ENCODE results near the gene ANK2. TPM values are rescaled to one million over a fixed set of nuclear protein-coding genes. Genes with fewer than 3 reads are reported as not detected.

Gene ANK2
- total RNA-seq, 2 donors from 2014 or later = 0.87 to 1.1 TPM

- Mint-ChIP-seq H3K27ac (no peak overlapping the region), H3K4me3 (no peak overlapping the region), H3K27me3 (peaks cover 24% of the 10 kb centered on the region), H3K9me3 (no peaks in the 10 kb centered on the region), H3K4me1 (peaks cover 7% of the 10 kb centered on the region), H3K36me3 (ENCODE audit: low read depth) (no peaks in the 10 kb centered on the region)
- no peak for ATAC-seq (replicated peaks)
These were observed 333.3 kb downstream of the ANK2 start for GRCh38 chr4:113382704-113383103.

- Mint-ChIP-seq H3K36me3 (ENCODE audit: low read depth) (no peaks in the 10 kb centered on the region), H3K4me1 (peaks cover 7% of the 10 kb centered on the region), H3K27me3 (peaks cover 27% of the 10 kb centered on the region), H3K9me3 (no peaks in the 10 kb centered on the region), H3K4me3 (no peak overlapping the region), H3K27ac (no peak overlapping the region)
- ATAC-seq (replicated peaks) = no peak
These were observed 333.8 kb downstream of the ANK2 start for GRCh38 chr4:113383111-113383785.

GRCh38 chr4:113384600-113384999 lies 335.1 kb downstream of the ANK2 start:
- peak overlapping the region; percentile 32 for H3K4me3 Mint-ChIP-seq
- H3K36me3 Mint-ChIP-seq (ENCODE audit: low read depth) = no peaks in the 10 kb centered on the region
- H3K9me3 Mint-ChIP-seq = no peaks in the 10 kb centered on the region
- ATAC-seq (replicated peaks) = peak; percentile 95
- peaks cover 29% of the 10 kb centered on the region for H3K27me3 Mint-ChIP-seq
- H3K4me1 Mint-ChIP-seq = peaks cover 7% of the 10 kb centered on the region
- H3K27ac Mint-ChIP-seq = peak overlapping the region; percentile 20

DNA sequence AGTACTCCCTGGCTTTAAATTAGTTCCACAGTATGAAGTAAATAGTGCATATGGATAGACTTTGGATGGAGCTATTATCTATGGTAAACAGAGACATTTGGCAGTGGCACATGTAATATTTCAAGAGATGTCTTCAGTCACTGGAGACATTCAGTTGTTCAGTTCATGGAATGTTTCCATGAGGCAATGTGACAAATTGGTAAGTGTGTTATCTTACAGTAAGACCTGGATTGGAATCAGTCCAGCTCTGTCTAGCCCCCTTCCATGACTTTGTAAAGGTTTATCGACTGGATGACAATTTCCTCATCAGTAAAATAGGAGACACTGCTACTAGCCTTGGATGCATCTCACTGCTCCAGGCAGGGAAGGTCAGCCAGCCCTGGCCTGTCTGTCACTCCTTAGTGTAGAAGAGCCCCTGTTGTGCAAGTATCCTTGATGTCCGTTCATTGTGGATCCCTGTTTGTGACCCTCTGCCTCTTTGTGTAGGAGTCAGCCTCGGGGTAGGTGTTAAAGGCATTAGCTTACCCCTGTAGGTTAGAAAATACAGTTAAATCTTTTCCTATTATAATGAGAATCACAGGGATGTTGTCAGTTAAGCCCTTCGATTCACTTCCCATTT lies 335.9 kb downstream of the ANK2 start:
- H3K9me3 Mint-ChIP-seq = no peaks in the 10 kb centered on the region
- H3K27me3 Mint-ChIP-seq = peaks cover 31% of the 10 kb centered on the region
- peaks cover 7% of the 10 kb centered on the region for H3K4me1 Mint-ChIP-seq
- no peak for ATAC-seq (replicated peaks)
- H3K36me3 Mint-ChIP-seq (ENCODE audit: low read depth) = no peaks in the 10 kb centered on the region
- H3K27ac Mint-ChIP-seq = no peak overlapping the region
- H3K4me3 Mint-ChIP-seq = peak overlapping the region; percentile 32

GRCh38 chr4:113389160-113389559 lies 339.7 kb downstream of the ANK2 start:
- H3K27me3 Mint-ChIP-seq = peaks cover 27% of the 10 kb centered on the region
- no peak for ATAC-seq (replicated peaks)
- H3K4me3 Mint-ChIP-seq = no peak overlapping the region
- peaks cover 7% of the 10 kb centered on the region for H3K4me1 Mint-ChIP-seq
- H3K27ac Mint-ChIP-seq = no peak overlapping the region
- no peaks in the 10 kb centered on the region for H3K9me3 Mint-ChIP-seq
- no peaks in the 10 kb centered on the region for H3K36me3 Mint-ChIP-seq (ENCODE audit: low read depth)

DNA sequence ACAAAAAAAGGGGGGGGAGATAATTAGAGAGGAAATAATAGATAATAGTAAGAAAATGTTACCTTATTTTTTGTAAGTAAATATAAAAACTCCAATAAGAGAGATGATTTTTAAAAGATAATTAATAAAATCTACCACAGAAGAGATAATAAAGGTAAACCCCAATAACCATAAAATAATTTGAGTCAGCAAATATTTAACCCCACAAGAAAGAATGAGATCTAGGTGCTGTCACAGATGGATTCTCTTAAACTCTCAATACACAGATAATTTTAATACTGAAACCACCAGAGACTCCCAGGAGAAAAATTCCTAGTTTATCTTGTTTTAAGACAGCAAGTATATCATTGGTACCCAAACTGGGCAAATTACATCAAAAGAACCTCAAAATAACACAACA lies 341.4 kb downstream of the ANK2 start:
- no peak for ATAC-seq (replicated peaks)
- Mint-ChIP-seq H3K9me3 (no peaks in the 10 kb centered on the region), H3K4me1 (no peaks in the 10 kb centered on the region)

DNA sequence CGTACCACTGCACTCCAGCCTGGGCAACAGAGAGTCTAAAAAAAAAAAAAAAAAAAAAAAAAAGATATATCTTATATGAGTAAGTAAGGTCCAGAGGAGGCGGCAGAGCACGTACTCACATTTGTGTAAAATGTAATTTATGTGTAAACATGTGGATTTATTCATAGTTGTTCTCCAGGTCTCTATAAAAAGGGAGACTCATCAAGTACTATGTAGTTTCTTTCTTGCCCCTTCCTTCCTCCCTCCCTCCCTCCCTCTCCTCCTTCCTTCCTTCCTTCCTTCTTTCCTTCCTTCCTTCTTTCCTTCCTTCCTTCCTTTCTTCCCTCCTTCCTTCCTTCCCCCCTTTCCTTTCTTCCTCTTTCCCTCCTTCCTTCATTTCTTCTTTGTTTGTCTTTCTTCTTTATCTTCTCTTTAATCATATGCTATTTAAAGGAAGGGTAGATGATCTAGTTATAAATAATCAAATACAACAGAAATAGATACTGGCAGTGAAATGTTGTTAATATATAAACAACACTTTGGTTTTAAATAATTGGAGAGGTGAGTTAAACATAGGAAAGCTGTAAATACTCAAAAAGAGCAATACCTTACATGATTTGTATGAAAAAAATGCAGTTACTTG lies 344.8 kb downstream of the ANK2 start:
- Mint-ChIP-seq H3K9me3 (no peaks in the 10 kb centered on the region), H3K36me3 (ENCODE audit: low read depth) (no peaks in the 10 kb centered on the region), H3K4me1 (no peaks in the 10 kb centered on the region), H3K4me3 (no peak overlapping the region), H3K27ac (no peak overlapping the region), H3K27me3 (peaks cover 3% of the 10 kb centered on the region)
- no peak for ATAC-seq (replicated peaks)

More for the DNA sequence above, 341.4 kb downstream of the ANK2 start:
- no peak overlapping the region for H3K4me3 Mint-ChIP-seq
- no peaks in the 10 kb centered on the region for H3K36me3 Mint-ChIP-seq (ENCODE audit: low read depth)
- H3K27me3 Mint-ChIP-seq = peaks cover 25% of the 10 kb centered on the region
- H3K27ac Mint-ChIP-seq = no peak overlapping the region

DNA sequence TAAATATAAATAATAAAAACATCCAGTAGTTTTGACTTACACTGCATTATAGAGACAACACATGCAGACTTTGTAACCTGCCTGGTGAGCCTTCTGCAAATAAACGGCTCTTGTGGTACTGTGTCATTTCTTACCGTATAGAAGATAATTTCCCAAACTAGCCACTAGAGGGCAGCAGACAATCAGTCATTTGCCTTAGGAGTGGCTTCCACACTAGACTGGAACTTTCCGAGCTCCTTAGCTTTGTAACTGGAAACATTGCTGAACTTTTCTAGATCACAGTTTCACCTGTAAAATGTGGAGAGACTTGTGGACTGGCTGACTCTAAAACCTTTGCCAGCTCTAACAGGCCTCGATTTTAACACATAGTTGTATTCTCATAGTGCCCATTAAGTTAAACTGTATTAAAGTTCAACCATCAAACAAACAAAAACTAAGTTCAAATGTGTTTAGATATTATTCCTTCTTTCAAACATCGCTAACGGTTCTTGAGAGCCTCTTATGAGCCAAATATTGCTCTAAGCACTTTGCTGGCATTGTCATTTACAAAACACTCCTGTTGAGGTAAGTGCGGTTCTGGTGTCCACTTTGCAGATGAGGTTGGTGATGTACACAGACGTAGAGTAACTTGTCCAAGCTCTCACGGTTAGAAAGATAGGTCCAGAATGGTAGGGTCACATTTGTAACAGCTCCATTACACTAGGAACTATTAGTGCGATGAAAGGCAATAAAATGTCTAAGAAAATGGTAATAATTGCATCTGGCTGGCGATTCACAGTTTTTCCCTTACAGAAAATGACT lies 345.5 kb downstream of the ANK2 start:
- no peaks in the 10 kb centered on the region for H3K36me3 Mint-ChIP-seq (ENCODE audit: low read depth)
- H3K27me3 Mint-ChIP-seq = peaks cover 3% of the 10 kb centered on the region
- H3K9me3 Mint-ChIP-seq = no peaks in the 10 kb centered on the region
- no peaks in the 10 kb centered on the region for H3K4me1 Mint-ChIP-seq
- ATAC-seq (replicated peaks) = peak; percentile 95
- no peak overlapping the region for H3K4me3 Mint-ChIP-seq
- no peak overlapping the region for H3K27ac Mint-ChIP-seq

DNA sequence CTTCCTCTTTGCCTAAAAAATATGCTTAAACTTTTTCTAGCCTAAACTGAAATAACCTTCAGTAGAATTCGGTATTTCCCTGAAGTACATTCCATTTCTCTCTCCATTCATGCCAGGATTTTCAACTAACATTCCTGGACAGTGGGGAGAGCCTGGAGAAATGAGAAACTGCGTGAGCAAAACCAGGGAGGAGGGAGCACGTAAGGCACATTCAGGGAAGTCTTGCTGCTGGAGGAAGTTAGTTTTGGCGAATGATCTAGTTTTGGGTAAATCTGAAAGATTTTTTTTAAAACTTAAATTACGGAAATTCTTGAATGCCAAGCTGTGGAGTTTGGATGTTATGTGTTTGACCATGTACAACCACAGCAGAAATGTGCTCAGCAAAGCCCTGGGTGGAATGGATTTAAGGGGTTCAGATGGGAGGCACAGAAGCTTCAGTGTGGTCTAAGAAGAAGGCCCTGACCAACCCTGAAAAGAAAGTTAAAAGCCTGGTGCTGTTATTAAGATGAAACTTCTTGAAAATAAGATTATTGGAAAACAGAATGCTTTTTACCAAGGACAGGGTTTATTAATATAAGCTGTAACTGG lies 347.8 kb downstream of the ANK2 start:
- H3K27ac Mint-ChIP-seq = no peak overlapping the region
- ATAC-seq (replicated peaks) = no peak
- H3K36me3 Mint-ChIP-seq (ENCODE audit: low read depth) = no peaks in the 10 kb centered on the region
- no peak overlapping the region for H3K4me3 Mint-ChIP-seq
- H3K9me3 Mint-ChIP-seq = no peaks in the 10 kb centered on the region
- H3K27me3 Mint-ChIP-seq = no peaks in the 10 kb centered on the region
- no peaks in the 10 kb centered on the region for H3K4me1 Mint-ChIP-seq

DNA sequence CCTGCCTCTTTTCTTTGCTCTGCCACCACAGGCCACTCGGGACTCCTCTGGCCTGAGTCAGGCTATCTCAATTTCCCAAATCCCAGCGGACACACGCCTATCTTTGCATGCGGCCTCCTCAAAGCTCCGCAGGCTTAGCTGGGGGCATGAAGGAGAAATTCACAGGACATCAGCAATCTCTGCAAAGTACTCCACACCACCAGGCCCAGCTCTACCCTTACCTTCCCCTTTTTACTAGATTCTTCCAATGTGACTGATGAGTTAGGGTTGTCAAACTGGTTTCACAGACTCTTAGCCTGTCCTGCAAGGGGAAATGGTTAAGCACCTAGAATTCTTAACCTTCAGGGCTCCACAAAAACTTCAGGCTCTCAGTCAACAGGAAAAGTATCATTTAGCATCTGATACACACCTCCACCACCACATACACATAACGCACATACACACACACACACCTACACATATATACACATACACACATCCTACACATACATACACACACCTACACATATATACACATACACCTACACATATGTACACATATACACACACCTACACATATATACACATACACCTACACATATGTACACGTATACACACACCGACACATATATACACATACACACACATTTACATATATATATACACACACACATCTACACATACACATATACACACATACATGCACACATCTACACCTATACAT lies 349.1 kb downstream of the ANK2 start:
- no peaks in the 10 kb centered on the region for H3K36me3 Mint-ChIP-seq (ENCODE audit: low read depth)
- no peak overlapping the region for H3K4me3 Mint-ChIP-seq
- H3K27me3 Mint-ChIP-seq = no peaks in the 10 kb centered on the region
- no peaks in the 10 kb centered on the region for H3K9me3 Mint-ChIP-seq
- no peak for ATAC-seq (replicated peaks)
- no peaks in the 10 kb centered on the region for H3K4me1 Mint-ChIP-seq
- no peak overlapping the region for H3K27ac Mint-ChIP-seq

DNA sequence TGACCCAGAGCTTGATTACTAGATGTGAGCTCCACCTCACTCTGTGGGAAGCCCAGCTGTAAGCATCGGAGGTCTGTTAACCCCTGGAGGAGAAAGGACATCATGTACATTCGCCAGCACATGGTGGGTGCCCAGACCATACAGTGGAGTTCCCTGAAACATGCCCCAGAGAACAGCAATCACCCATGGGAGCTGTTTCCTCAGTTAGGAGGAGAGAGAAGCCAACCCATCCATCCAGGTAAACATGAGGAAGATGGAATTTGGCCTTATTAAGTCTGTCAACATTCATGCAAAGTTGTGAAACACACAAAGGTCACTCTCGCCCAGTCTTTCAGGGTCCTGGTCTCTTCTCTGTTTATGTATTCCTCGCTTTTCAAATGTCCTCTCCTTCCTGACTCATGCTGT lies 354.7 kb downstream of the ANK2 start:
- no peaks in the 10 kb centered on the region for H3K36me3 Mint-ChIP-seq (ENCODE audit: low read depth)
- ATAC-seq (replicated peaks) = no peak
- H3K27ac Mint-ChIP-seq = no peak overlapping the region
- H3K4me3 Mint-ChIP-seq = no peak overlapping the region
- no peaks in the 10 kb centered on the region for H3K9me3 Mint-ChIP-seq
- H3K27me3 Mint-ChIP-seq = no peaks in the 10 kb centered on the region
- no peaks in the 10 kb centered on the region for H3K4me1 Mint-ChIP-seq

DNA sequence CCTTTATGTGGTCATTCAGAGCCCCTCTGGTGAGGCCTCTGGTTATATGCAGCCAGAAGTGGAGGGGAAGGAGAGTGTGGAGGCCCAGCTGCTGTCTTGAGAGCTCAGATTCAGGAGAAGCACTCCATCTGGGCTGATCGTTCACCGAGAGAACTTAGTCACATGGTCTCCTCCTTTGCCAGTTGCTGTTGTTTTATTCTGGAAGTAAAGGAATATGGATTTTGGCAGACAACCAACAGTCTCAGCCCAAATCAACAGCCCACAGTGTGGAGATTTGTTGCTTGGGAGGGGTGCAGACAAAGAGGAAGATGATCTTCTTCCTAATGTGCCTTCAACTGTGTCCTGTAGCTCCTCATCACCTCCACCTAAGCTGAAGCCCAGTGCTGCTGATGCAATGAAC lies 355.4 kb downstream of the ANK2 start:
- H3K36me3 Mint-ChIP-seq (ENCODE audit: low read depth) = no peaks in the 10 kb centered on the region
- no peak overlapping the region for H3K4me3 Mint-ChIP-seq
- H3K9me3 Mint-ChIP-seq = no peaks in the 10 kb centered on the region
- H3K4me1 Mint-ChIP-seq = no peaks in the 10 kb centered on the region
- no peak for ATAC-seq (replicated peaks)
- H3K27me3 Mint-ChIP-seq = no peaks in the 10 kb centered on the region
- no peak overlapping the region for H3K27ac Mint-ChIP-seq

- no peaks in the 10 kb centered on the region for H3K27me3 Mint-ChIP-seq
- no peak for ATAC-seq (replicated peaks)
- no peak overlapping the region for H3K4me3 Mint-ChIP-seq
- no peaks in the 10 kb centered on the region for H3K36me3 Mint-ChIP-seq (ENCODE audit: low read depth)
- no peaks in the 10 kb centered on the region for H3K4me1 Mint-ChIP-seq
- no peaks in the 10 kb centered on the region for H3K9me3 Mint-ChIP-seq
- no peak overlapping the region for H3K27ac Mint-ChIP-seq
These were observed 356.6 kb downstream of the ANK2 start for GRCh38 chr4:113405874-113406722.

Data from activated T-helper 17 cell treated with anti-CD3 and anti-CD28 coated beads, Interleukin-2, amount 50 U/mL, for 72 hours (primary cell).